Stimulated activated CD8-positive, alpha-beta memory T cell treated with anti-CD3 and anti-CD28 coated beads, Interleukin-12 subunit alpha, Interleukin-12 subunit beta, amount 100 ng/mL, for 24 hours (primary cell): ENCODE measurements around the gene IRAK1.
A peak's percentile ranks its signal among the peaks of the same experiment; 100 is the strongest.

ENCODE experiments used
- DNase-seq: peaks from one replicate; pipeline ENCODE4 v3.0.0-alpha.2; 2020; ENCODE audit errors: extremely low read depth

IRAK1 gene

DNA sequence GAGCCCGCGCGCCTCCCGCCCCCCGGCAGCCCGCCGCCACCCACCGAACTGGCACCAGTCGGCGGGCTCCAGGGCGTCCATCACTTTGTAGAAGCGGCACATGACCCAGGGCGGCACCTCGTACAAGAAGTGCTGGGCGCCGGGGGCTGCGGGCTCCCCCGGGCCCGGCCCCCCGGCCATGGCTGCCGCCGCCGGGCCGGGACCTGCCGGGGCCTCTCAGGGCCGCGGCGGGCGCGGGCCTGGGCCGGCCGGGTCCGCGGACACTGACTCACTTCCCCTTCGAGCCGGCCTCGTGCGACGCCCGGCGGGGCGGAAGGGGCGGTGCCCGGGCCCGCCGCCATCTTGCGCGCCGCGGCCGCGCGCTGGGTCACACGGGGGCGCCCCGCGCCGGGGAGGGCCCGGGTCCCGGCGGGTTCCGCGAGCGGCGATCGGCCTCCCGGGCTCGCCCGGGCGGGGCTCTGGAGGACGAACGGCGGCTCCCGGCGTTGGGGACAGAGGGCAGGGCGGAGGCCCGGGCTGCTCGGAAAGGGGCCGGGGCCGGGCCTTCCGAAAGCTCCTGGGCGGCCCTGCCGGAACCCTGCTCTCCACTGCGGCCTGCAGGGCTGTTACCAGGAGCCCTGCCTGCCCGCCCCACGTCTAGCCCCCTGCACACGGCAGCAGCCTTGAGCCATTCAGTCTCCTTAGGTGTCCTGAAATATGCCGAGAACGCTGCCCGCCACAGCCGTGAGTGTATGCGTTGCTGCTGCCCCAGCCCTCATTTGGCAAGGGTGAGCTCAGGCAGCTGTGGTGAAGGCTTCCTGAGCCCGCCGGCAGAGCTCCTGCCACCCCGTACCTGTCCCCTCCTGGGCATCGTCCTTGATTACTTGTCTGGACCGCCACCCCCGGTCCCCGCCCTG lies at the start of gene IRAK1:
TSS of gene IRAK1 (minus strand) at position 270 of the 896 bp plus-strand sequence. CDS start at position 180, 90 bp downstream.
- DNase-seq: no peak

DNA sequence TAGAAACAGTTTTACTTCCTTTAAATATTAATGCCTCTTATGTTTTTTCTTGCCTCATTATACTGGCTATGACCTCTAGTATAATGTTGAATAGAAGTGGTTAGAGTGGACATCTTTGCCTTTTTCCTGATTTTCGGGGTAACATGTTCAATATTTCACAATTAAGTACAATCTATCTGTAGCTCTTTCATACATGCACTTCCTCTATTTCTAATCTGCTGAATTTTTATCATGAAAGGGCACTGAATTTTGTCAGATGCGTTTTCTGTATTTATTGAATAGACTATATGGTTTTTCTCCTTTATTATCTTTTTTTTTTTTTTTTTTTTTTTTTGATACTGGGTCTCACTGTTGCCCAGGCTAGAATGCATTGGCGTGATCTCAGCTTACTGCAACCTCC lies 48.9 kb upstream of the IRAK1 start:
- no peak for DNase-seq

DNA sequence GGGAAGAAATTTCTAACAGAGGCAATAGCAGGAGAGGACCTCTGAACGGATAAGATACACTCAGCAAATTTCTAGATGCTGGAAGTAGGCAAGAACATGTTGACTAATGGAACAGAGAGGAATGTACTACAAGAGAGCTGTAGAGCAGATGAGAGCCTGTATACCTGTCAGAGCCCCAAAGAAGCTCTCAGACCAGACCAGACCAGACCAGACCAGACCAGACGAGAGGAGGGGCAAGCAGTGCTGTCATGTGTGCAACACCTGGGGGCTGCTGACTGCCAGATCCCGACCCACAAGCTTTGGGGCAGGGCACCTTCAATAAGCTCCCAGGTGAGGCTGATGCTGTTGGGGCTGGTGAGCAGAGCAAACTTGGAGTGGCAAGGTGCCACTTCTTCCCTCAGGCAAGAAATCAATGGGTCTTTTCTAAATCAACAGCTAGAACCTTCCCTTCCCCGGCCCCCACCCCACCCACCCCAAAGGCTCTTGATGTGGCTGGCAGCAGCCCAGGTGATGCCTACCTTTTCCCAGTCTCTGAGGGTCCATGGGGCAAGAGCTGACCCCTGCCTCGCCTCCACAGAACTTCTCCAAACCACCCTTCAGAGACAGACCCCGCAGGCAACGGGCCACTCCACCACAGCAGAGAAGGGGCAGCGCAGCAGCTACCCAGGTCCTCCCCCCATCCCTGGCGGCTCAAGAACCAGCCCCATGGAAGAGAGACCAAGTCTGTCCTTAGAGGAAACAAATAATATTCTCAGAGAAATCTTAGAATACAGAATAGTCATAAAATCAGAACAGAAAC lies 45.1 kb upstream of the IRAK1 start:
- no peak for DNase-seq

DNA sequence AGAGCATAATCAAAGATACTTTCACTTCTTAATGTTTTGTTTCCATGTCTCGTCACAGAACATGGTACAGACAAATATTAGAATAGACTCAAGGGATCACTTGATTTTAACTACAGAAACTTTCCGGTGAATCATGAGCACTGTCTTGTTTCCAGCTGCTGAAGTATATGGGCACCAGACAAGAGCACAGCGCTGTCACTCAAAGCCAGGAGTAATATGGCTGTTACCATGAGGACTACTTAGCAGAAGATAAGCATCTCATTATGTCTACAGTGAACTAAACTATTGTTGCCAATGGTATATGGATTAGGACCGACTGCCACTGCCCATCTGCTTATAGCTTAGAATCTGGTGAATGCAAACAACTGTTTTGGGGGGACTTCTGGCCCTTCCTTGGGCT lies 43.5 kb upstream of the IRAK1 start:
- DNase-seq: no peak

DNA sequence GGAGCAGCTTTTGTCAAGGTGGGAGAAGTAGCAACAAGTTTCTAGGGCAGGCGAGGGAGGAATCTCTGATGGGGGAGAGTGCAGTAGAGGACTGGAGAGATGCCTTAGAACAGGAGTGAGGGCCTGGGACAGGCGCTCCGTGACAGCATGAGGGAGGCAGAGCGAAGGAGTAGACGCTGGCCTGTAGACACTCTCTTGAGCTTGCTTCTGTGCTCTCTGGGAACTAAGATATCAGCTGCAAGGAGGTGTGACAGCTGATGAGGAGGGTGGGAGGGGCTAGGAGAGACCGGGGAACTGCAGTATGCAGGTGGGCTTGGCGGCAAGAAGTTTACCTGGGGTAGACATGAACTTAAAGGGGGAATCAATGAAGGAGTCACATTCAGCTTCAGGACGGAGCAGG lies 42.1 kb upstream of the IRAK1 start:
- DNase-seq: no peak

DNA sequence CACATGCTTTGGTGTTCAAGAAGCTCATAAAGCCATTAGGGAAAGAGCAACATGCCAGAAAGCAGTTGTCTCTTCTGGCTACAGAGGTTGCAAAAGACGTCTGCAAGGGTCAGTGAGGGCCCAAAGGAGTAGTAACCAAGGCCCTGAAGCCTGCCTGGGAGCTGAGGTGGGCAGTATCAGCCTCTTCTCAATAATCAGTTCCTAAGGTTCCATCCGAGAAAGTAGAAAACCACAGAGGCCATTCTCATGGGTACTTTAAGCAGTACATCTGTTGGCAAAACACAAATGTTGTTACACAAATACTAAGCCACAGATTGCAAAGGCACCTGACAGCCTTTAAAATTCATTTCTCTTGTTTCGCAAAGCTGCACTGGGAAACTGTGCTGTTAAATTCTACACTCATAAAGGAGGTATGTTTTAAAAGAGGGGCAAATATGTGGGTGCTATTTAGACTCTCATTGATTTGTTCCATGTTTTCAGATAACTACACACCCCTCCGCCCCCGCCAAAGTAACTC lies 40.1 kb upstream of the IRAK1 start:
- no peak for DNase-seq

DNA sequence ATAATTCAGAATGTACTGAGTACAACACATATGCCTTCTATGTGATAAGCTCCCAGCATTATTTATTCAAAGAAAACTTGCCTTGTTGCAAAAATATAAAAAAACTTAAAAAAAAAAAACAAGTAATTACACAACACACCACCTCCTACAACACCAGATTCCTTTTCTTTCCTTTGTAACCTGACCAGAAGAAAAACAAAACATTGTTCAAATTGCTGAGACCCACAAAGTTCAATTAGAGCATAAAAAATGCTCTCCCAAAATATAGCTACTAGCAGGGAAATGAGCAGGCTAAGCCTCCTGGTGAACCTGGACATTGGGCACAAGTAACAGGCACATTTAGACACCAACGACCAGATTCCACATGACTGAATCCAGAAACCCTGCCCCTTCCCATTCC lies 39.5 kb upstream of the IRAK1 start:
- DNase-seq: no peak

DNA sequence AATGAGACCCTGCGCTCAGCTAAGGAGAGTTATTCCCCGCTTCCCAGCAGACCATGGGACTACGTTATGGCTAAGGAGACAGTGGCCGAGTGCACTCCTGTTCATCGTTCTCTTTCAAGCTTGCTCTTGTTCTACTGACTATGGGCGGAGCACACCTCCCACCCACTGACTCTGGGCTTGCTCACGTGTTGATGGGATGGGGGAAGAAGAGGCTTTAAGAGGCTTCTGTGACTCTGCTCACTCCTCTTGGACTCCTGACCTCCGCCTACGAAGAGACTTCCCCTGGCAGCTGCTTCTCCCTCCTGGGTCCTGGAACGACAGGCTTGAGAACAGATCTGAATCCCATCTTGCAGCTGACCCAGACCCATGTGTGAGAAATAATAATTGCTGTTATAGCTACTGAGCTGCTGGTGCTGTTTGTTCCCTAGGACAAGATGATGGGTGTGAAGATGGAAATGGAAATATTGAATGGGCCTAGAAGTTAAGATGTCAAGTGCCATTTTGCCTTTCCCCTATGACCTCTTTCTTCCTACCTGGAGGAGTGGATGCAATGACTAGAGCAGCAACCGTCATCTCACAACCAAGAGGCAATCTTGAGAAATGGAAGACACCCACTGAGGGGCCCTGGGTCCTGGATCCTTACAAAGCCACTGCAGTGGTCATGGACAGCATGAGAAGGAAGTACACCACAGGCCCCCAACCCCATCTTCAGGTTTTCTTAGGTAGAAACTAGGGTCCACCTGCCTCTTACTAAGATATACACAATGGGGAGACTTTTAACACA lies 38.7 kb upstream of the IRAK1 start:
- DNase-seq: no peak

DNA sequence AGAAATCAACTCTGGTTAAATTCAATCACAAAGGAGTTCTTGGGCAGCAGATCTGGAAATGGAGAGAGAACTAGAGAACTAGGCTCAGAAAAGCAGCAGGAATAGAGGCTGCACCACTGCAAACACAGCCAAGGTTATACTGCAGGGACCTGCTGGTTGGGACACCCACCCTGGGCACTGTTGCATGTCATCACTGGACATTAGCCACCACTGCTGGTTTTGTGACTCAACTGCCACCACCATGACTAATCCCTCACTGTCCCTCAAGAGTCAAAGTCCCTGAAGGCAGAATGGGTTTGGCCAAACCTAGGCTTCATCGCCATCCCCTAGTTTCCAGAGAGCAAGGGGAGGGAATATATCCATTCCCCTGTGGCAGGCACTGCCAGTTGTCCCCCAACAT lies 38.1 kb upstream of the IRAK1 start:
- no peak for DNase-seq

DNA sequence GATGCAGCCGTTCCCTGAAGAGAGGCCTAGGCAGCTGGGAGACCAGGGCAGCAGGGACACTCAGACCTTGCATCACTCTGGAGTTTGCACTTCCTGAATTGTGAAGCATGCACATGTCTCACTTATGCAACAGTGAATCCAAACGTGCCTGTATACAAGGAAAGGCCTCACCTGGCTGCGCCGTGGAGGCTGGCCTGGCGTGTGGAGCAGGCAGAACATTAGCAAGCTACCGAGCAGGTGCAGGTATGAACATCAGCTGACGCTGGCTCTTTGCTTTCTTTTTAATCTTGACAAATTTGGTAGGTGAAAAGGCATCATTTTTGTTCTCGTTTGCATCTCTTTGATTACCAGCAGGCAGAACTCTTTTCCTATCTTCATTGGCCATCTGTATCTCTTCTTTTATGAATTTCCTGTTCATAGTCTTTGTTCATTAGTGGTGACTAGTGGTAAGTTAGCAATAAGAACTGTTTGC lies 37.1 kb upstream of the IRAK1 start:
- no peak for DNase-seq

DNA sequence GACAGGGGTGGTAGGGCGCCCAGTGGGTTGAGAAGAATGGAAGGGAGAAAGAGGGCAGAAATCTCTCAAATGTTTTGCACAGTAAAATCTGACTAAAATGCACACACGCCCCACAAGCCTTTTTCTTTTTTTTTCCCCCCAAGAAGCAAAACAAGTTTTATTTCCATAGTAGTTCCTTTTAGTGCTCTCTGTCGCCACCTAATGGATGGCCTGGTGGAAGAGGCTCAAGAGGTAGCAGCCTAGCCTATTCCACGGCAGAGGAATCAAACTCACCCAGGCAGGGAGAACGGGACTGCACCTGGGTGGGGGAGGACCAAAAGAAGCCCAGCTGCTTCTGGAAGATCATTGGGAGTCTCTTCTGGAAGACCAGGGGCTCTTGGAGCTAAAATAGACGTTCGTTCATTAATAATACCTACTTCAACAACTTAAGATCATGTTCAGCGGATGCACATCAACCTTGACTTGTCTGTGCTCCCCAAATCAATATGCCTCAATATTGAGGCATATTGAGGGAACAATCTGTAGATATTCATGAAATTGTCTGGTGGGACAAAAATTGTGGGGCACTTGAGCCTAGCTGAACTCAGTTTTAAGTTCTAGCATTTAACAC lies 31.6 kb upstream of the IRAK1 start:
- peak; percentile 16 for DNase-seq

DNA sequence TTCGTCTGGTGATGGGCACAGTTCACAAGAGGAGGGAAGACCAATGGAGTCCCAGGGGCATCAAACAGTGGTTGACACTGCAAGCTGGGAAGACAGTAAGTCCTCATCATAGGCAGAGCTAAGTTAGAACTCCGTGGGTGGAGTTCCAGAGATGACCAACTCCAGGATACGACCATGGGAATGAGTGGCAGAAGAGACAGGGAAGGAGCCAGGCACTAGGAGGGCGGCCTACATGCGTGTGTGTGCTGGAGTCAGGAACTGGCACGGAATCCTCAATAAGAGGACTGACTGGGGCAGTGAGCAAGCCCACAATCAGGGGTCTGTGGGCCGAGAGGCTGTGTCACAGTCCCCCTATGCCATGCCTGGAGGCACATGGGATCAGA lies 30.4 kb upstream of the IRAK1 start:
- no peak for DNase-seq

DNA sequence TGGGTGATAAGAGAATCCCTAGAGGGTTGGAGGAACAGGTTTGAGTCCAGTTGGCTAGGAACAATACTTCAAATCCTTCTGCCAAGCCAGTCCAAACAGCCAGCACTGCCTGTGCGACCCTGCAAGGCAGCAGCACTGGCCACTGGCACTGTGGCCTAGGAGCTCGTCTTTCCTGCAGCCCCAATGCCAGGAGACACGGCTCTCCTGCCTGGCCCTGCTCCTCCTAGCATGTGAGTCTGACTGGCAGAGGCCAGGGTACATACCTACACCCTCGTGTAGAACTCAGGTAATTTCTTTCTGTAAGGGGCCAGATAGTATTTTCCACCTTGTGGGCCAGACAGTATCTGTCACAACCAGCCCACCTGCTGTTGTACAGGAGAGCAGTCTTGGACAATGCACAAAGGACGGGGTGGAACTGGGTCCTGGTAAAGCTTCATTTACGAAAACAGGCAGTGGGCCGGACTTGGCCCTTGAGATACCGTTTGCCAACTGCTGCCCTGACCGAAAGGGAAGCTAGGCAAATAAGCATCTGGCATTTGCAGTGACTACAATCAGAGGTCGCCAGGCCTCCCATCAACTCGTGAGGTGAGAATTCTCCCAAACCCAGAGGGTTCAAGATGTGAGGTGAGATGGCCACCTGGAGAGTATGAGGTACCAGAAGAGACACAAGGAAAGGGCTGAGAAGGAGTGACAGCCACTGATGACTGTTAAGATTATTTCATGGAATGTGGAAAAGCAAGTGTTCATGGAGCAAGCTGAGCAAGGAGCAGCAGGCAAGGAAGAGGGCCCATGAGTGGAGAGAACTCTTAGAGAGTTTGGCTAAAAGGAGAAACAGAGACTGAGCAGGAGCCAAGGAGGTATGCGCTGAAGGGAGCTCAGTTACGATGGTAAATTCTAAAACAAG lies 29.8 kb upstream of the IRAK1 start:
- DNase-seq: no peak

DNA sequence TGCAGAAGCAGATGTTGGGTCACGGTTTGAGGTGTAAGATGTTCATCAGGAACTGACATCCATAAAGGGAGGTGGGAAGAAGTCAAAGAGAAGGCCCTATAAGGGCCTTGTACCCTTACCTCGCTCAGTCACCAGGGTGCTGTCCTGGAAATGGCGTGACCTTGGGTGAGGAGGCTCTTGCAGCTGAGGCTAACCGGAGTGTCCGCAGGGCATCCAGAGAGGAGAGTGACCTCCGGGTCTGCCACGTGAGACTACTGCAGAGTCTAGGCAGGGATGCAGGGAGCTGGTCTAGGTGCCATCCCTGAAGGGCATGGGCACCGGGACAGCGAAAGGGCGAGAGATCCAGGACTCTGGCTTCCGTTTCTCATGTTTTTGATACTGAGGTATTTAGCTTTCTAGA lies 28.7 kb upstream of the IRAK1 start:
- no peak for DNase-seq

DNA sequence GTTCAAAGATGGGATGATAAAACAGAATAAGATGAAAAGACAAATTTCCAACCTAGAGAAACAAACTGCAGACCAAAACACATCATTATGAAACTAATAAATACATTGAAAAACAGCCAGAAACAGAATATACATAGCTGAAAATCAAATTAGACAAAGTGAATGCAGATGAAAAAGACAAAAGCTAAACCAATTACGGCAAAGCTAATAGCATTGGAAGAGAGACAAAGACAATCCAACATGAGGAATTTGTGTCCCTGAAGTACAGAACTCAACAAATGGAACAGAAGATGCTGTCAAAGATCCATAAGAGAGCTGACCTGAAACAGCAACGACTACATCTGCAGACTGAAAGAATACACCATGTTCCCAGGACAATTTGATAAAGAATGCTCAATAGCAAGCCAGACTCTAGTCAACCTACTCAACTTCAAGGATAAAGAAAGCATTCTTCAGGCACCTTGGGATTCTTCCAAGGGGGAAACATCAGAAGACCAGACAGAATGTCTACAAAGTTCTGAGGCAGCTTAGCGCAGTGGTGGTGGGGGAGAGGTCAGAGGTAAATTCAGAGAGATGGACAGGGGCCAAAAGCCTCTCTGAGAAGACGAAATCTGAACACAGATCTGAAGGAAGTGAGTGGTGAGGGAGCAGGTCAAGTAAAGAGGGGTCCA lies 27.4 kb upstream of the IRAK1 start:
- DNase-seq: no peak

DNA sequence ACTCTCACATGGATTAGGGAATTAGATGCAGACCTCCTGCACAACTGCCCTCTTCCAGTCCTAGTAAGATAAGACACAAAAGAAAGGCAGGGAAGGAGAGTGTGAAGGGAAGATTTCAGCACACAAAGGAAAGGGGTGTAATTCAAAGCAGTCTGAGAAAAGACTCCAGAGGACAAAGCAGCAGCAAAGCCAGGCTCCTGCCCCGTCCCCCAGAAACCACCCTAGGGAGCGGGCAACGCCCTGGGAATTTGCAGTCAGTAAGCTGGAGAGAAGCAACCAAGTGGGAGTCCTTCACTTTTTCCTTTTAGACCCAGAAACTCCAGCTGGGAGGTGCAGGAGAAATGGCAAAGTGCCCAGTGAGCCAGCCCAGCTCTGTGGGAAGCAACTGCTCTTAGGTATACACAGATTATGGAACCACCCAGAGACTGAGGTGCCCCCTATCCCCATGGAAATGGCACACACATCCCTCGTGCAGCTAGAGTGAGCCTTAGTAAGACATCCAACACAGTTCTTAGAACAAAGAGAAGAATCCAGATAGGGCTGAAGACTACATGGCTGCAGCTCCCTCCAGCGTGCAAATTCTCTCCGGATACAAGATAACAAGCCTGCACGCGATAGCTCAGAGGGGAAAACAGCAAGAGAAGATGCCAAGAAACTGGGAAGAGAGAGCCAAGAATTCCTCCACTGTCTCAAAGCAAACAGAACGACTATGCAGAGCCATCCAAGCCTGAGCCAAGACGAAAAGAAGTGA lies 26.5 kb upstream of the IRAK1 start:
- no peak for DNase-seq

DNA sequence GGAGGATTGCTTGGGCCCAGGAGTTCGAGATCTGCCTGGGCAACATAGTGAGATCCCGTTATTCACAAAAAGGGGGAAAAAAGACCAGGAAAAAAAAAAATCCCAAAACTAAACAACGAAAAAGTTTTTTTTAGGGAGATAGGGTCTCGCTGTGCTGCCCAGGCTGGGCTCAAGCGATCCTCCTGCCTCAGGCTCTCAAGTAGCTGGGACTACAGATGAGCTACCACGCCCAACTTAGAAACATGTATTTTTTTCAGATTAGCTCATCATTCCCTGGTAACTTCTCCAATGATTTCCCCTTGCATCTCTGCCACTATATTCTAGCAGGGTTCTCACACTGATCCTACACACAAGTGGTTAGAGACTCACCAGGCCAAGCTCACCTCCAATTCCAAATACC lies 24.4 kb upstream of the IRAK1 start:
- no peak for DNase-seq

DNA sequence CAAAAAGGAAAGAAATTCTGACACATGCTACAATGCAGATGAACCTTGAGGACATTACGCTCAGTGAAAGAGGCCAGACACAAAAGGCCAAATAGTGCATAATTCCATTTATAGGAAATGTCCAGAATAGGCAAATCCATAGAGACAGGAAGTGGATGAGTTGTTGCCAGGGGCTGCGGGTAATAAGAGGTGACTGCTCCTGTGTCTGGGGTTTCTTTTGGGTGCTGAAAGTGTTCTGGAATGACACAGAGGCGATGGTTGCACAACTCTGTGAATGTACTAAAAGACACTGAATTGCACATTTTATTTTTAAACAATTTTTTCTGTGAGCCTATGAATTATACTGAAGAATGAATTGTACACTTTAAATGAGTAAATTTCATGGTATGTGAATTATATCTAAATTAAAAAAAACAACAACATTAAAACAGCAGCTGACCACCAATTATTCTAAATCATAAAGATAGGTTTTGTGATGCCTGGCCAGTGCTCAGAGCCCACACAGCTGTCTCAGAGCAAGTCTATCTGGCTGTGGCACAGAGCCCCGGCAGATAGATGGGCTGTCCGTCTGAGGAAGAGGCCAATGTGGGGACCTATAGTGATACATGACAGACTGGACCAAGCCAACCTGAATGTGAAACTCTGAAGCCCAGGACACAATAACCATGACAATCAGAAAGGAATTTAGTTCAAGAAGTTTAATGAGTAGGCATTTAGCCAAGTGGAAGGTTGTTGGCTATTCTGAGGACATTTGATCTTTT lies 23.5 kb upstream of the IRAK1 start:
- DNase-seq: no peak
